ENCODE data around the gene GRAP.
A peak's percentile ranks its signal among the peaks of the same experiment; 100 is the strongest.
"Not testable (repeated sequence)": the region's sequence is repeated elsewhere in the genome, so short reads cannot be mapped to it uniquely, and the experiment has no call there.

Gene GRAP

GRCh38 chr17:19031729-19032128 is 15.0 kb downstream of the GRAP start:
- not testable (repeated sequence) for H3K36me3 Mint-ChIP-seq (ENCODE audit: insufficient read depth); H3K27me3 Mint-ChIP-seq; H3K9me3 Mint-ChIP-seq; H3K27ac Mint-ChIP-seq; H3K4me3 Mint-ChIP-seq; H3K4me1 Mint-ChIP-seq (ENCODE audit: low read depth in 2 of 2)
- DNase-seq: peak in 1 of 3 experiments; percentile 33
- ATAC-seq (replicated peaks): peak; percentile 67

GRCh38 chr17:19030771-19031449 is 15.8 kb downstream of the GRAP start:
- H3K4me1 Mint-ChIP-seq (ENCODE audit: low read depth in 2 of 2); H3K36me3 Mint-ChIP-seq (ENCODE audit: insufficient read depth); H3K27ac Mint-ChIP-seq; H3K4me3 Mint-ChIP-seq; DNase-seq; ATAC-seq (replicated peaks); H3K27me3 Mint-ChIP-seq; H3K9me3 Mint-ChIP-seq: not testable (repeated sequence)

GRCh38 chr17:19029740-19030139 is 17.0 kb downstream of the GRAP start:
- H3K27me3 Mint-ChIP-seq; H3K9me3 Mint-ChIP-seq; DNase-seq; H3K4me3 Mint-ChIP-seq; H3K27ac Mint-ChIP-seq; ATAC-seq (replicated peaks); H3K4me1 Mint-ChIP-seq (ENCODE audit: low read depth in 2 of 2); H3K36me3 Mint-ChIP-seq (ENCODE audit: insufficient read depth): not testable (repeated sequence)

- H3K4me3 Mint-ChIP-seq; ATAC-seq (replicated peaks); H3K27me3 Mint-ChIP-seq; H3K36me3 Mint-ChIP-seq (ENCODE audit: insufficient read depth); DNase-seq; H3K4me1 Mint-ChIP-seq (ENCODE audit: low read depth in 2 of 2); H3K27ac Mint-ChIP-seq; H3K9me3 Mint-ChIP-seq: not testable (repeated sequence)
These were observed 18.1 kb downstream of the GRAP start for GRCh38 chr17:19028671-19029070.

- Mint-ChIP-seq H3K9me3 (no peaks in the 10 kb centered on the region), H3K4me1 (ENCODE audit: low read depth in 2 of 2) (peaks cover 3 to 15% of the 10 kb centered on the region in 2 donors), H3K4me3 (no peak overlapping the region), H3K36me3 (ENCODE audit: insufficient read depth) (no peaks in the 10 kb centered on the region), H3K27ac (peak overlapping the region; percentile 47 to 82), H3K27me3 (no peaks in the 10 kb centered on the region)
- DNase-seq (no peak), ATAC-seq (replicated peaks) (no peak)
These were observed 22.4 kb downstream of the GRAP start for GRCh38 chr17:19024101-19025078.

- H3K27me3 Mint-ChIP-seq: no peaks in the 10 kb centered on the region
- H3K9me3 Mint-ChIP-seq: no peaks in the 10 kb centered on the region
- DNase-seq (no peak), ATAC-seq (replicated peaks) (no peak)
- peaks cover 3 to 15% of the 10 kb centered on the region in 2 donors for H3K4me1 Mint-ChIP-seq (ENCODE audit: low read depth in 2 of 2)
- H3K27ac Mint-ChIP-seq: peak overlapping the region in 1 of 2 donors; percentile 82
- peaks cover 3% of the 10 kb centered on the region for H3K36me3 Mint-ChIP-seq (ENCODE audit: insufficient read depth)
- no peak overlapping the region for H3K4me3 Mint-ChIP-seq
These were observed 23.4 kb downstream of the GRAP start for GRCh38 chr17:19023209-19023999.

- Mint-ChIP-seq H3K27me3 (no peaks in the 10 kb centered on the region), H3K9me3 (no peaks in the 10 kb centered on the region), H3K36me3 (ENCODE audit: insufficient read depth) (peaks cover 3% of the 10 kb centered on the region), H3K4me1 (ENCODE audit: low read depth in 2 of 2) (peaks cover 3 to 15% of the 10 kb centered on the region in 2 donors), H3K27ac (no peak overlapping the region), H3K4me3 (no peak overlapping the region)
- DNase-seq (no peak), ATAC-seq (replicated peaks) (no peak)
These were observed 24.0 kb downstream of the GRAP start for GRCh38 chr17:19022747-19023146.

- ATAC-seq (replicated peaks) (no peak), DNase-seq (no peak)
- Mint-ChIP-seq H3K27me3 (peaks cover 0 to 2% of the 10 kb centered on the region in 2 donors), H3K27ac (no peak overlapping the region), H3K9me3 (no peaks in the 10 kb centered on the region), H3K4me1 (ENCODE audit: low read depth in 2 of 2) (peaks cover 3 to 16% of the 10 kb centered on the region in 2 donors), H3K4me3 (no peak overlapping the region), H3K36me3 (ENCODE audit: insufficient read depth) (peaks cover 3% of the 10 kb centered on the region)
These were observed 24.6 kb downstream of the GRAP start for GRCh38 chr17:19022128-19022527.

GRCh38 chr17:19021622-19022083 is 25.1 kb downstream of the GRAP start:
- Mint-ChIP-seq H3K27ac (peak overlapping the region in 1 of 2 donors; percentile 29), H3K27me3 (peaks cover 5 to 7% of the 10 kb centered on the region in 2 donors), H3K4me3 (peak overlapping the region in 1 of 2 donors; percentile 4), H3K9me3 (no peaks in the 10 kb centered on the region), H3K36me3 (ENCODE audit: insufficient read depth) (peaks cover 3% of the 10 kb centered on the region), H3K4me1 (ENCODE audit: low read depth in 2 of 2) (peaks cover 3 to 16% of the 10 kb centered on the region in 2 donors)
- DNase-seq (no peak), ATAC-seq (replicated peaks) (no peak)

- not testable (repeated sequence) for ATAC-seq (replicated peaks); DNase-seq; H3K9me3 Mint-ChIP-seq; H3K36me3 Mint-ChIP-seq (ENCODE audit: insufficient read depth)
- Mint-ChIP-seq H3K4me3 (peak overlapping the region in 1 of 2 donors; percentile 4), H3K27me3 (peaks cover 6 to 12% of the 10 kb centered on the region in 2 donors), H3K4me1 (ENCODE audit: low read depth in 2 of 2) (peaks cover 3 to 16% of the 10 kb centered on the region in 2 donors), H3K27ac (peak overlapping the region in 1 of 2 donors; percentile 29)
These were observed 25.6 kb downstream of the GRAP start for GRCh38 chr17:19021011-19021621.

GRCh38 chr17:19020016-19020415 is 26.7 kb downstream of the GRAP start:
- peaks cover 3 to 16% of the 10 kb centered on the region in 2 donors for H3K4me1 Mint-ChIP-seq (ENCODE audit: low read depth in 2 of 2)
- no peak overlapping the region for H3K27ac Mint-ChIP-seq
- peaks cover 6 to 23% of the 10 kb centered on the region in 2 donors for H3K27me3 Mint-ChIP-seq
- no peak for DNase-seq
- H3K36me3 Mint-ChIP-seq (ENCODE audit: insufficient read depth): peaks cover 3% of the 10 kb centered on the region
- H3K4me3 Mint-ChIP-seq: no peak overlapping the region
- ATAC-seq (replicated peaks): no peak
- no peaks in the 10 kb centered on the region for H3K9me3 Mint-ChIP-seq

GRCh38 chr17:19019041-19019941 is 27.5 kb downstream of the GRAP start:
- Mint-ChIP-seq H3K27ac (no peak overlapping the region), H3K4me3 (no peak overlapping the region), H3K27me3 (peaks cover 6 to 26% of the 10 kb centered on the region in 2 donors), H3K9me3 (no peaks in the 10 kb centered on the region), H3K4me1 (ENCODE audit: low read depth in 2 of 2) (peaks cover 3 to 12% of the 10 kb centered on the region in 2 donors), H3K36me3 (ENCODE audit: insufficient read depth) (peaks cover 7% of the 10 kb centered on the region)
- ATAC-seq (replicated peaks): no peak
- DNase-seq: no peak

Measured in effector memory CD8-positive, alpha-beta T cell (primary cell).